Skeletal muscle cell (primary cell): ENCODE results near the gene DCAF15.

Experiments
- DNase-seq: peaks from one replicate; pipeline ENCODE4 v3.0.0-alpha.2; 2010; ENCODE audit warnings: low read depth
- H3K4me3 ChIP-seq: 2 replicates; pipeline ENCODE4 v1.5.1; 2011; ENCODE audit warnings: low read depth, mild to moderate bottlenecking, control low read depth, low read length, moderate library complexity

DCAF15 gene

GRCh38 chr19:13986348-13986904 lies 34.1 kb downstream of the DCAF15 start:
- DNase-seq, result no peak
- H3K4me3 ChIP-seq, result no peak overlapping the region

- DNase-seq, result no peak
- no peak overlapping the region for H3K4me3 ChIP-seq
Observed at GRCh38 chr19:13987101-13987890, 35.0 kb downstream of the DCAF15 start.

DNA sequence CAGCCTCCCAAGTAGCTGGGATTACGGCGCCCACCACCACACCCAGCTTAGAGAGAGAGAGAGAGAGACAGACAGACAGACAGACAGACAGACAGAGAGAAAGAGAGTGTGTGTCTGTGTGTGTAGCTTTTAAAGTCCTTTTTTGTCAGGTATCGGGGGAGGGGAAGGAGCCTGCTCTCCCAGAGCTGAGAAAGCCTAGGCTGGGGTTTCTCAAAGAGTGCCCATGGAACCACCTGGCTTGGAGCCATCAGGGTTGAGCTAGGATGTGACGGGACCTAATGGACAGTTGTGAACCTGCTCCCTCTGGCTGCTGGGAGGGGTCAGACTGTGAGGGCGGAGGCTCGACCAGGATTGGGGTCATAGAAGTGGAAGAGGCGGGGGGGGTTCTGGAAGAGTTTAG lies 37.2 kb downstream of the DCAF15 start:
- no peak for DNase-seq
- no peak overlapping the region for H3K4me3 ChIP-seq

DNA sequence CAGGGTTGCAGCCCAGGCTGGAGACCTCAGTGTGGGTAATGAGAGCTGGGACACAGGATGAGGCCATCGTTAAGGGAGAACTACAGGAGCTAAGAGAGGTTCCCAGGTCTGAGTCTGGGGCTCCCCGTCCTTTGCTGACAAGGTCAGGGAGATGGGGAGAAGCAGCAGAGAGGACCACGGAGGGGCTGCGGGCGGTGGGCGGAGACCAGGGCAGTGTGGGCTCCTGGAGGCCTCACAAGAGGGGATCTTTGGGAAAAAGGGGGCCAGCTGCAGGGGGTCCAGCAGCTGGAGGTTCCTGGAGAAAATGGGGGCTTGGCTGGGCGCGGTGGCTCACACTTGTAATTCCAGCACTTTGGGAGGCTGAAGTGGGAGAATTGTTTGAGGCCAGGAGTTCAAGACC lies 37.8 kb downstream of the DCAF15 start:
- H3K4me3 ChIP-seq, result no peak overlapping the region
- DNase-seq, result no peak

GRCh38 chr19:13992025-13992424 lies 39.7 kb downstream of the DCAF15 start:
- DNase-seq, result no peak

GRCh38 chr19:13993590-13994300 lies 41.4 kb downstream of the DCAF15 start:
- DNase-seq, result no peak
- H3K4me3 ChIP-seq, result no peak overlapping the region

More at GRCh38 chr19:13992025-13992424, 39.7 kb downstream of the DCAF15 start:
- H3K4me3 ChIP-seq, result no peak overlapping the region

- DNase-seq, result no peak
- H3K4me3 ChIP-seq, result no peak overlapping the region
Observed at GRCh38 chr19:13995017-13995728, 42.9 kb downstream of the DCAF15 start.

- no peak overlapping the region for H3K4me3 ChIP-seq
- DNase-seq, result no peak
Observed at GRCh38 chr19:13995878-13996765, 43.8 kb downstream of the DCAF15 start.

DNA sequence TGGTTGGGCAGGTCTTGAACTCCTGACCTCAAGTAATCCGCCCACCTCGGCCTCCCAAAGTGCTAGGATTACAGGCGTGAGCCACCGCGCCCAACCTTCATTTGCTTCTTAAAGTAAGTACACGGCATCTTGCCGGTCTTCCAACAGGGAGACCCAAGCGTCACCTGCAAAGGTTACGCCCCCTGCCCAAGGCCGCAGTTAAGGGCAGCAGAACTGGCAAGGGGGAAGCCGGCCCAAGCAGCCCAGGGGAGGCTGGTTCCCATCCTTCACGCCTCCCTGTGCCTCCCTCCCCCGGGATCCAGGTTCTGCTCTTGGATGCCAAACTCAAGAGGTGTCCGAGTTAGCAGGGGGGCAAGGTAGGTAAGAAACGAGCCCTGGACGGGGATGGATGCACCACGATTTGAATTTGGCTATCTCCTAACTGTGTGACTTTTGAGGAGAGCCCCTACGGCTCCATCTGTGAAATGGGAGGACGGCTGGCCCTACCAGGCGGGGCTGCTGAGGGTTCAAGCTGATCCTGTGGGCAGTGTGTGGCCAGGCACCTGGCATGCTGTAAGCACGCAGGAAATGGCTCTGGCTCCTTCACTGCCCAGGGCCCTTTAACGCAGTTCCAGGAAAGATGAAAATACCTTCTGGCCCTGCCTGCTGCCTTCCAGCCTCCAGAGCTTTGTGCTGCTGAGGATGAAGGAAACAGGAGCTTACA lies 44.8 kb downstream of the DCAF15 start:
- no peak for DNase-seq
- H3K4me3 ChIP-seq, result no peak overlapping the region

- DNase-seq, result no peak
- no peak overlapping the region for H3K4me3 ChIP-seq
Observed at GRCh38 chr19:13997631-13997962, 45.3 kb downstream of the DCAF15 start.

DNA sequence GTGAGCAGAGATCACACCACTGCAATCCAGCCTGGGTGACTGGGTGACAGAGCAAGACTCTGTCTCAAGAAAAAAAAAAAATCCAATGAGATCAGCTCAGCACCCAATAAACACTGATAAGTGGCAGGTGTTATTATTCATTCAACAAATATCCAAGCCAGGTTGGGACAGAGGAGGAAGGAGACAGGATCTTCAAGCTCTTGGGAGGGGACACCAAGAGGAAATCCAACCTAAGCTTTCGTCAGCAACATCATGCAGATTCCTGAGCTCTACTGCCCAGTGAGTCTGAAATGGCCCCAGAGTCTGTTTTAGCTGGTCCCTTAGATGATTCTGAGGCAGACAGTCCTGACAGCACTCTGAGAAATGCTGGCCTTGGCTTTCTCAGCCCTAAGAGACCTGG lies 46.1 kb downstream of the DCAF15 start:
- no peak for DNase-seq
- H3K4me3 ChIP-seq, result no peak overlapping the region

DNA sequence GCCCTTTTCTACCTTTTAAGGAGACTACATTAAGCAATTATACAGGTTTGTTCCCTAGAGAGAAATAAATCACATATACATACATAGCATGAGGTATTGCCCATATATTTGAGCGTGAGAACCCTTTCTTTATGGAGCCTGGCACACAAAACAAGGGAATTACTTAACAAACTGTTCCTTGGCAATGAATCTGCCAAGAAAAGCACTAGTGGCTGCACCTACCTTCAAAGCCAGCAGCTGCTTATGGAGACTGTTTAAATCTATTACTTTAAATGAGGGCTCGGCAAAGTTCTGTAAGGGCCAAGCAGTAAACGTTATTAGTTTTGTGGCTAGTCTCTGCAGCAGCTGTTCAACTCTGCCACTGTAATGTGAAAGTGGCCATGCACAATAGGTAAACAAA lies 46.8 kb downstream of the DCAF15 start:
- DNase-seq, result no peak
- H3K4me3 ChIP-seq, result no peak overlapping the region

DNA sequence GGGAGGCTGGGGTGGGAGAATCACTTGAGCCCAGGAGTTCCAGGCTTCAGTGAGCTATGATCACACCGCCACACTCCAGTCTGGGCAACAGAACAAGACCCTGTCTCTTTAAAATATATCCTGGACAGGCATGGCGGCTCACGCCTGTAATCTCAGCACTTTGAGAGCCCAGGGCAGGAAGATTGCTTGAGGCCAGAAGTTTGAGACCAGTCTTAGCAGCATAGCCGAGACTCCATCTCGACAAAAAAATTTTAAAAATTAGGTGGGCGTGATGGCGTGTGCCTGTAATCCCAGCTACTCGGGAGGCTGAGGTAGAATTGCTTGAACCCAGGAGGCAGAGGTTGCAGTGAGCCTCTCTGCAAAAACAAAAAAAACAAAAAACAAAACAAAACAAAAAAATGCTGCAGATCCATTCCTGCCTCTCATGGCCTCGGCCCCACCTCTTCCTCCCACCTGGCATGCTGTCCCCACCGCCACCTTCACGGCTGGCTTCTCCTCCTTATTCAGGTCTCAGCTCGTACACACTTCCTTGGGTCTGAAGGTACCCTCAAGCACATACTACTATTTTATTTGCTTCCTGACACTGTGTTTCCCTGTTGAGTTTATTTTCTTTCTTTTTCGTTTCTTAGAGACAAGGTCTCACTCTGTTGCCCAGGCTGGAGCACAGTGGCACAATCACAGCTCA lies 48.5 kb downstream of the DCAF15 start:
- no peak overlapping the region for H3K4me3 ChIP-seq
- DNase-seq, result no peak

- no peak for DNase-seq
- H3K4me3 ChIP-seq, result no peak overlapping the region
Observed at GRCh38 chr19:14002571-14003250, 50.4 kb downstream of the DCAF15 start.

- DNase-seq, result no peak
- no peak overlapping the region for H3K4me3 ChIP-seq
Observed at GRCh38 chr19:14003251-14004055, 51.1 kb downstream of the DCAF15 start.

GRCh38 chr19:14004619-14005348 lies 52.5 kb downstream of the DCAF15 start:
- no peak for DNase-seq
- no peak overlapping the region for H3K4me3 ChIP-seq
